ENCODE results near the gene VWA3B.
A peak's percentile ranks its signal among the peaks of the same experiment; 100 is the strongest.
"Not testable (repeated sequence)": the region's sequence is repeated elsewhere in the genome, so short reads cannot be mapped to it uniquely, and the experiment has no call there.

Gene VWA3B

GRCh38 chr2:98245491-98245890 lies 158.5 kb downstream of the VWA3B start:
- DNase-seq (ENCODE audit: low spot score): no peak

- no peak for DNase-seq (ENCODE audit: low spot score)
Measured at GRCh38 chr2:98247383-98247782, 160.4 kb downstream of the VWA3B start.

- DNase-seq (ENCODE audit: low spot score): no peak
Measured at GRCh38 chr2:98252038-98252773, 165.2 kb downstream of the VWA3B start.

GRCh38 chr2:98253461-98254070 lies 166.6 kb downstream of the VWA3B start:
- no peak for DNase-seq (ENCODE audit: low spot score)

- DNase-seq (ENCODE audit: low spot score): no peak
Measured at GRCh38 chr2:98254504-98255059, 167.6 kb downstream of the VWA3B start.

- DNase-seq (ENCODE audit: low spot score): no peak
Measured at GRCh38 chr2:98258906-98259305, 171.9 kb downstream of the VWA3B start.

- no peak for DNase-seq (ENCODE audit: low spot score)
Measured at GRCh38 chr2:98263362-98263761, 176.4 kb downstream of the VWA3B start.

- DNase-seq (ENCODE audit: low spot score): not testable (repeated sequence)
Measured at GRCh38 chr2:98268225-98268624, 181.3 kb downstream of the VWA3B start.

GRCh38 chr2:98269274-98269673 lies 182.3 kb downstream of the VWA3B start:
- peak; percentile 57 for DNase-seq (ENCODE audit: low spot score)

- DNase-seq (ENCODE audit: low spot score): no peak
Measured at GRCh38 chr2:98269830-98270229, 182.9 kb downstream of the VWA3B start.

- DNase-seq (ENCODE audit: low spot score): no peak
Measured at GRCh38 chr2:98277162-98277859, 190.3 kb downstream of the VWA3B start.

- no peak for DNase-seq (ENCODE audit: low spot score)
Measured at GRCh38 chr2:98278074-98278473, 191.1 kb downstream of the VWA3B start.

- DNase-seq (ENCODE audit: low spot score): peak; percentile 91
Measured at GRCh38 chr2:98280376-98281102, 193.6 kb downstream of the VWA3B start.

GRCh38 chr2:98281607-98282006 lies 194.6 kb downstream of the VWA3B start:
- DNase-seq (ENCODE audit: low spot score): no peak

GRCh38 chr2:98282109-98282508 lies 195.1 kb downstream of the VWA3B start:
- DNase-seq (ENCODE audit: low spot score): peak; percentile 66

- no peak for DNase-seq (ENCODE audit: low spot score)
Measured at GRCh38 chr2:98293030-98293429, 206.1 kb downstream of the VWA3B start.

GRCh38 chr2:98293931-98294687 lies 207.1 kb downstream of the VWA3B start:
- DNase-seq (ENCODE audit: low spot score): peak; percentile 50

GRCh38 chr2:98294711-98295110 lies 207.7 kb downstream of the VWA3B start:
- DNase-seq (ENCODE audit: low spot score): no peak

GRCh38 chr2:98295275-98295674 lies 208.3 kb downstream of the VWA3B start:
- DNase-seq (ENCODE audit: low spot score): no peak

GRCh38 chr2:98295721-98296414 lies 208.9 kb downstream of the VWA3B start:
- DNase-seq (ENCODE audit: low spot score): no peak

GRCh38 chr2:98296440-98296839 lies 209.5 kb downstream of the VWA3B start:
- no peak for DNase-seq (ENCODE audit: low spot score)
